OCI-LY7 (cell line): ENCODE data around the gene KLF3. TPM values are rescaled to one million over a fixed set of nuclear protein-coding genes. Genes with fewer than 3 reads are reported as not detected.

Experiments
- BruUV-seq: library from RNA; stranded (reverse); fragments of 400-500 nt; replicated peaks from 2 replicates; lab custom pipeline; 2021; lab: Mats Ljungman, UMichigan
- CTCF ChIA-PET: fragments of 300-600 bp; sonication (Branson Sonifier 250); formaldehyde crosslinking; loops from one replicate; lab custom pipeline; 2022; ENCODE audit warnings: antibody characterized with exemption; ENCODE audit not compliant: unreplicated experiment; lab: Charles Lee
- POLR2A ChIA-PET: fragments of 300-600 bp; sonication (Branson Sonifier 250); formaldehyde crosslinking; loops from one replicate; lab custom pipeline; 2022; ENCODE audit warnings: antibody characterized with exemption; lab: Charles Lee
- DNase-seq: peaks from one replicate; pipeline ENCODE4 v3.0.0-alpha.2; 2015; ENCODE audit warnings: low spot score
- H2AFZ ChIP-seq: fragments of 200-600 bp; sonication (generic), shearing (Covaris generic); 2 replicates; pipeline ENCODE4 v1.6.1; 2014; ENCODE audit warnings: mild to moderate bottlenecking, antibody characterized with exemption, low read length, moderate library complexity
- H3K27ac ChIP-seq: fragments of 200-600 bp; sonication (generic); 2 replicates; pipeline ENCODE4 v1.5.1; 2014; ENCODE audit warnings: mixed run types, low read depth, mild to moderate bottlenecking, moderate library complexity, low read length, inconsistent platforms; ENCODE audit not compliant: poor library complexity, severe bottlenecking
- H3K36me3 ChIP-seq: fragments of 200-600 bp; sonication (generic); 2 replicates; pipeline ENCODE4 v1.6.1; 2014; ENCODE audit warnings: mild to moderate bottlenecking, antibody characterized with exemption, low read length, moderate library complexity, mixed read lengths; ENCODE audit not compliant: insufficient read depth
- H3K4me1 ChIP-seq: fragments of 200-600 bp; sonication (generic); 2 replicates; pipeline ENCODE4 v1.5.1; 2014; ENCODE audit warnings: mild to moderate bottlenecking, low read length; ENCODE audit not compliant: insufficient read depth, poor library complexity, severe bottlenecking
- H3K4me2 ChIP-seq: fragments of 200-600 bp; sonication (generic); 2 replicates; pipeline ENCODE4 v1.6.1; 2014; ENCODE audit warnings: mild to moderate bottlenecking, low read length
- H3K4me3 ChIP-seq: fragments of 200-600 bp; sonication (generic); 2 replicates; pipeline ENCODE4 v1.5.1; 2014; ENCODE audit warnings: mild to moderate bottlenecking, low read depth, low read length; ENCODE audit not compliant: poor library complexity, severe bottlenecking
- H3K79me2 ChIP-seq: fragments of 200-600 bp; sonication (generic); 2 replicates; pipeline ENCODE4 v1.6.1; 2016; ENCODE audit warnings: low read depth, mild to moderate bottlenecking, low read length, moderate library complexity, mixed read lengths; ENCODE audit not compliant: insufficient read depth
- H3K9me2 ChIP-seq: fragments of 200-600 bp; sonication (generic); 2 replicates; pipeline ENCODE4 v1.6.1; 2016; ENCODE audit warnings: mild to moderate bottlenecking, low read length, mixed read lengths; ENCODE audit not compliant: insufficient read depth
- H3K9me3 ChIP-seq: fragments of 200-600 bp; sonication (generic); 2 replicates; pipeline ENCODE4 v1.6.1; 2014; ENCODE audit warnings: mild to moderate bottlenecking, mixed run types, low read length, mixed read lengths
- H4K20me1 ChIP-seq: fragments of 200-600 bp; sonication (generic); 2 replicates; pipeline ENCODE4 v1.6.1; 2014; ENCODE audit warnings: mild to moderate bottlenecking, antibody characterized with exemption, low read length, moderate library complexity, mixed read lengths; ENCODE audit not compliant: insufficient read depth
- EZH2phosphoT487 ChIP-seq: fragments of 200-600 bp; sonication (generic); IDR thresholded peaks from 2 replicates; pipeline ENCODE4 v1.6.1; 2018; ENCODE audit warnings: low read depth, borderline replicate concordance, mild to moderate bottlenecking, mixed run types, antibody characterized with exemption, low read length, moderate library complexity, mixed read lengths
- intact Hi-C: fragments of 100-400 bp; cut with micrococcal nuclease; formaldehyde crosslinking; loops from one replicate; pipeline ENCODE4 v1.10.0; 2022; ENCODE audit not compliant: unreplicated experiment
- total RNA-seq, 2 experiments: library from RNA; depleted of rRNA in 1 of 2; stranded (reverse); fragments of >200 nt in 1 of 2; shearing (Covaris generic) in 1 of 2; gene quantifications; 2 replicates each; pipeline ENCODE4 v1.2.3, GENCODE V29; 2014 to 2022
- TF ChIP-seq, protein P1 (sequence below): fragments of 200-600 bp; sonication (generic); conservative IDR thresholded peaks from 2 replicates; pipeline ENCODE4 v1.5.1; 2014; ENCODE audit warnings: mild to moderate bottlenecking, antibody characterized with exemption, low read length, moderate library complexity, mixed read lengths

KLF3 gene
- total RNA-seq, 2 experiments from 2014 or later: 0.09 to 0.23 TPM

DNA sequence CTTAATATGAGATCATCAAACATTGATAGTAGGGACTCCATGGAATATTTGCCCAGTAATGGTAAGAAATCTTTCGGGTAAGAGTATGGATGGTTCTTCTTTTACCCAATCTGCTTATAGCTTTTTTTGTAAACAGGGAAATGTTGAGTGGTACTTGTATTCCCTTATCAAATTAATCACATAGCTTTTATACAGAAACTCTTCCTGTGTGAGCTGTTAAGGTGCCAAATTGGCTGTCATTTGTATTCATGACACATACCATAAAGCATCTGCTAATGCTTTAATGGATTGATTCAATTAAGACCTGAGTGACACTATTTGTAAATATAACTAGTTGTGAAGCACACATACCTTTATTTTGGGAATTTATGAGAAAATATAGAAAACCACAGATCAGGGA, 34.2 kb downstream of the KLF3 start:
- POLR2A ChIA-PET: interaction anchor here (1.4 to 1.7 kb wide), 2 partner anchors 11 to 17 kb away, joined by 5 read pairs; no protein-coding TSS in a partner anchor
- intact Hi-C loops: no loop called here

DNA sequence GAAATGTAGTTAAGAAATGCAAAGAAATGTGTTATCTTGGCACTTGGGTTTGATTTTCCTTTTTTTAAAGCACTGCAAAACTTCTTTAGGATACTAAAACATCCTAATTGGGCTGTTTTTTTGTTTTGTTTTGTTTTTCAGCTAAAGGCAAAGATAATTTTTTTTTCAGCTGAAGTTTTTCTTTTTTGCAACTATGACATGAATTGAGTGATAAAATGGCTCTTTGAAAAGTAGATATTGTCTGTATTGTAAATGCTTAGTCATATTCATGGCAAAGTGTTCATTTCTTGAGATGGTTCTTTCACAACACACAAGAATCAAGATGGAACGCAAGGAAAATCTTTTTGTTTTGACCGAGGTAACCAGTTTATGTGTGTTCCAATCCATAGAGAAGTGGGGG, 35.1 kb downstream of the KLF3 start:
- Histone ChIP-seq H4K20me1 (no peaks in the 10 kb centered on the region), H2AFZ (no peak overlapping the region), H3K4me1 (no peaks in the 10 kb centered on the region), H3K79me2 (no peaks in the 10 kb centered on the region), H3K4me2 (no peak overlapping the region), H3K36me3 (no peaks in the 10 kb centered on the region), H3K9me3 (no peaks in the 10 kb centered on the region), H3K9me2 (no peaks in the 10 kb centered on the region), H3K27ac (no peak overlapping the region), H3K4me3 (no peak overlapping the region)
- TF ChIP-seq, protein P1, sequence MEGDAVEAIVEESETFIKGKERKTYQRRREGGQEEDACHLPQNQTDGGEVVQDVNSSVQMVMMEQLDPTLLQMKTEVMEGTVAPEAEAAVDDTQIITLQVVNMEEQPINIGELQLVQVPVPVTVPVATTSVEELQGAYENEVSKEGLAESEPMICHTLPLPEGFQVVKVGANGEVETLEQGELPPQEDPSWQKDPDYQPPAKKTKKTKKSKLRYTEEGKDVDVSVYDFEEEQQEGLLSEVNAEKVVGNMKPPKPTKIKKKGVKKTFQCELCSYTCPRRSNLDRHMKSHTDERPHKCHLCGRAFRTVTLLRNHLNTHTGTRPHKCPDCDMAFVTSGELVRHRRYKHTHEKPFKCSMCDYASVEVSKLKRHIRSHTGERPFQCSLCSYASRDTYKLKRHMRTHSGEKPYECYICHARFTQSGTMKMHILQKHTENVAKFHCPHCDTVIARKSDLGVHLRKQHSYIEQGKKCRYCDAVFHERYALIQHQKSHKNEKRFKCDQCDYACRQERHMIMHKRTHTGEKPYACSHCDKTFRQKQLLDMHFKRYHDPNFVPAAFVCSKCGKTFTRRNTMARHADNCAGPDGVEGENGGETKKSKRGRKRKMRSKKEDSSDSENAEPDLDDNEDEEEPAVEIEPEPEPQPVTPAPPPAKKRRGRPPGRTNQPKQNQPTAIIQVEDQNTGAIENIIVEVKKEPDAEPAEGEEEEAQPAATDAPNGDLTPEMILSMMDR: no peak
- no peak for TF ChIP-seq EZH2phosphoT487
- no TSS peak for BruUV-seq
- CTCF ChIA-PET: no interaction called here
- intact Hi-C loops: no loop called here
- no peak for DNase-seq
- POLR2A ChIA-PET: interaction anchor here (1.7 kb wide), 1 partner anchor 17 kb away, joined by 5 read pairs; no protein-coding TSS in a partner anchor

More for the DNA sequence above, 34.2 kb downstream of the KLF3 start:
- no peaks in the 10 kb centered on the region for H3K36me3 ChIP-seq
- TF ChIP-seq, protein P1: no peak
- TF ChIP-seq EZH2phosphoT487: no peak
- H2AFZ ChIP-seq: no peak overlapping the region
- H3K27ac ChIP-seq: no peak overlapping the region
- no peaks in the 10 kb centered on the region for H3K4me1 ChIP-seq
- H3K79me2 ChIP-seq: no peaks in the 10 kb centered on the region
- H3K9me3 ChIP-seq: no peaks in the 10 kb centered on the region
- no peak overlapping the region for H3K4me3 ChIP-seq
- CTCF ChIA-PET: no interaction called here
- no TSS peak for BruUV-seq
- H3K4me2 ChIP-seq: no peak overlapping the region
- H3K9me2 ChIP-seq: no peaks in the 10 kb centered on the region
- no peaks in the 10 kb centered on the region for H4K20me1 ChIP-seq
- DNase-seq: no peak

- no peak for TF ChIP-seq EZH2phosphoT487
- TF ChIP-seq, protein P1: no peak
- DNase-seq: no peak
- Histone ChIP-seq H2AFZ (no peak overlapping the region), H3K79me2 (no peaks in the 10 kb centered on the region), H4K20me1 (no peaks in the 10 kb centered on the region), H3K27ac (no peak overlapping the region), H3K4me1 (no peaks in the 10 kb centered on the region), H3K9me3 (no peaks in the 10 kb centered on the region), H3K4me3 (no peak overlapping the region), H3K9me2 (no peaks in the 10 kb centered on the region), H3K4me2 (no peak overlapping the region), H3K36me3 (no peaks in the 10 kb centered on the region)
- intact Hi-C loops: no loop called here
- CTCF ChIA-PET: no interaction called here
- POLR2A ChIA-PET: interaction anchor here (1.0 to 1.2 kb wide), 2 partner anchors 11 to 18 kb away, joined by 3 read pairs; no protein-coding TSS in a partner anchor
- no TSS peak for BruUV-seq
Observed at GRCh38 chr4:38703635-38704034, 39.6 kb downstream of the KLF3 start.
